ENCODE measurements around the gene TPRN. TPM values are rescaled to one million over a fixed set of nuclear protein-coding genes. Genes with fewer than 3 reads are reported as not detected.

TPRN gene
- total and polyA plus RNA-seq, 9 of the 15 experiments (the other 6 are each of a cell fraction or from before 2014, with no cell fraction given) = 0.31 to 31.9 (median 4.4) TPM

- TF ChIP-seq HNRNPH1 (optimal IDR thresholded peaks at IDR 0.05; ENCODE audit: low read depth, low read length) = no peak
- TF ChIP-seq ZC3H11A (IDR thresholded peaks at IDR 0.05; ENCODE audit: low read depth, low read length) = no peak
- TF ChIP-seq MEF2D (tag; conservative IDR thresholded peaks at IDR 0.05; ENCODE audit: low read depth) = no peak
- no peak for TF ChIP-seq ZSCAN29 (IDR thresholded peaks at IDR 0.05)
- TF ChIP-seq SAP30 (IDR thresholded peaks at IDR 0.05; ENCODE audit: borderline replicate concordance, insufficient read depth, low read depth, low read length, poor library complexity, severe bottlenecking) = no peak
- TF ChIP-seq ZFP36 (IDR thresholded peaks at IDR 0.05; ENCODE audit: low read depth, low read length, partially characterized antibody) = peak; percentile 2
- no peak for TF ChIP-seq CAMTA2 (CRISPR knock-in tag; conservative IDR thresholded peaks at IDR 0.05)
- peak; percentile 89 for TF ChIP-seq GABPB1 (CRISPR knock-in tag; IDR thresholded peaks at IDR 0.05)
- no peak for TF ChIP-seq EWSR1 (IDR thresholded peaks at IDR 0.05; ENCODE audit: borderline replicate concordance, low read depth, partially characterized antibody)
- TF ChIP-seq POLR2A (conservative IDR thresholded peaks at IDR 0.05) = peak; percentile 82
- no peak for TF ChIP-seq PHB2 (IDR thresholded peaks at IDR 0.05; ENCODE audit: low read depth)
- no peak for TF ChIP-seq ZNF512 (tag; IDR thresholded peaks at IDR 0.05)
- TF ChIP-seq ZNF584 (CRISPR knock-in tag; IDR thresholded peaks at IDR 0.05; ENCODE audit: low read depth) = no peak
- no peak for TF ChIP-seq ZBTB49 (CRISPR knock-in tag; IDR thresholded peaks at IDR 0.05; ENCODE audit: borderline replicate concordance)
- no peak for TF ChIP-seq GTF2A2 (tag; IDR thresholded peaks at IDR 0.05)
- no peak; the same call in 1 of the 2 replicates for TF ChIP-seq PKNOX1 (IDR thresholded peaks at IDR 0.05)
- TF ChIP-seq TSHZ1 (CRISPR knock-in tag; IDR thresholded peaks at IDR 0.05) = no peak
- peak; percentile 36; the same call in 1 of the 2 replicates for TF ChIP-seq MAFK (IDR thresholded peaks at IDR 0.05; ENCODE audit: low read length)
Observed at GRCh38 chr9:137188490-137189296, 11.8 kb downstream of the TPRN start, which contains the start of the genes ANAPC2 and SSNA1 (continued).
